ENCODE measurements around the gene MVP.

Gene MVP

DNA sequence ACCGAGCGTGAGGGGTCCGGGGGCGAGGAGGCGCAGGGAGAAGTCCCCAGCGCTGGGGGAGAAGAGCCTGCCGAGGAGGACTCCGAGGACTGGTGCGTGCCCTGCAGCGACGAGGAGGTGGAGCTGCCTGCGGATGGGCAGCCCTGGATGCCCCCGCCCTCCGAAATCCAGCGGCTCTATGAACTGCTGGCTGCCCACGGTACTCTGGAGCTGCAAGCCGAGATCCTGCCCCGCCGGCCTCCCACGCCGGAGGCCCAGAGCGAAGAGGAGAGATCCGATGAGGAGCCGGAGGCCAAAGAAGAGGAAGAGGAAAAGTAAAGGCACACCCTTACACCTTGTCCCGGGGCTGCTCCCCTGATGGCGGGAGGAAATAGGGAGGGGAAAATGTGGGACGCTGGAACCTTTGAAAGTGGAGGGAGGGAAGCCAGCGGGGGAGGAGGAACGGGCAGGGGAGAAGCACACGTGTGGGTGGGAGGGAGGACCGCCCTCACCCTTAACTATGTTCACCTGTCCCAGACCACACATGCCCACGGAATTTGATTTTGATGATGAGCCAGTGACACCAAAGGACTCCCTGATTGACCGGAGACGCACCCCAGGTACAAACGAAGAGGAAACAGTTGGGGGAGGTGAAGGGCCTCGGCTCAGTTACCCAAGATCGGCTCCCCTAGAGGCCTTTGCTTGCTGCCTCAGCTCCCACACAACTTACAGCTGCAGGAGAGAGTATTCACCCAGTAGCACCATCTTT lies 3.4 kb upstream of the MVP start:
- TF ChIP-seq, protein P1, sequence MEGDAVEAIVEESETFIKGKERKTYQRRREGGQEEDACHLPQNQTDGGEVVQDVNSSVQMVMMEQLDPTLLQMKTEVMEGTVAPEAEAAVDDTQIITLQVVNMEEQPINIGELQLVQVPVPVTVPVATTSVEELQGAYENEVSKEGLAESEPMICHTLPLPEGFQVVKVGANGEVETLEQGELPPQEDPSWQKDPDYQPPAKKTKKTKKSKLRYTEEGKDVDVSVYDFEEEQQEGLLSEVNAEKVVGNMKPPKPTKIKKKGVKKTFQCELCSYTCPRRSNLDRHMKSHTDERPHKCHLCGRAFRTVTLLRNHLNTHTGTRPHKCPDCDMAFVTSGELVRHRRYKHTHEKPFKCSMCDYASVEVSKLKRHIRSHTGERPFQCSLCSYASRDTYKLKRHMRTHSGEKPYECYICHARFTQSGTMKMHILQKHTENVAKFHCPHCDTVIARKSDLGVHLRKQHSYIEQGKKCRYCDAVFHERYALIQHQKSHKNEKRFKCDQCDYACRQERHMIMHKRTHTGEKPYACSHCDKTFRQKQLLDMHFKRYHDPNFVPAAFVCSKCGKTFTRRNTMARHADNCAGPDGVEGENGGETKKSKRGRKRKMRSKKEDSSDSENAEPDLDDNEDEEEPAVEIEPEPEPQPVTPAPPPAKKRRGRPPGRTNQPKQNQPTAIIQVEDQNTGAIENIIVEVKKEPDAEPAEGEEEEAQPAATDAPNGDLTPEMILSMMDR (IDR thresholded peaks at IDR 0.05), result no peak
- Histone ChIP-seq H3K9me3 (no peaks in the 10 kb centered on the region), H3K27ac (peak overlapping the region; percentile 90 to 97), H3K27me3 (no peaks in the 10 kb centered on the region), H3K4me1 (peaks cover 0 to 69% (median 56%) of the 10 kb centered on the region in 4 donors), H3K4me3 (peak overlapping the region; percentile 63 to 79), H3K36me3 (peaks cover 5 to 22% (median 9%) of the 10 kb centered on the region in 3 donors)
- peak; percentile 62 to 90 for DNase-seq
- intact Hi-C loops (cut with DNase I; ENCODE audit: low total_unique reads), result loop anchor here (10.0 kb wide), 1 partner anchor 178 kb away; the partner anchor contains the start of genes HIRIP3 and INO80E

DNA sequence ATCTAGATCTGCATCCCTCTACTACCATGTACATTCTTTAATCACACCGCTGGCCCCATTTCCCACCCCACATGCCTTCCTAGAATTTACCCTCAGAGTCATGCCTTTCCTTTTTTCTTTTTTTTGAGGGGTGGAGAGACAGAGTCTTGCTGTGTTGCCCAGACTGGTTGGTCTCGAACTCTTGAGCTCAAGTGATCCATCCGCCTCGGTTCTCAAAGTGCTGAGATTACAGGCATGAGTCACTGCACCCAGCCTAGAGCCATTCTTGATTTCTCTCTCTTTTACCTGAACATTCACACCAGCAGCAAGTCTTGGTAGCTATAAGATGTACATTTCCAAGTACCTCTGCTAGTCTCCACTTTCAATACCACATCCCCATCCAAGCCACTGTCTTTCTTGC lies 2.2 kb upstream of the MVP start:
- TF ChIP-seq, protein P1 (IDR thresholded peaks at IDR 0.05), result no peak
- intact Hi-C loops (cut with DNase I; ENCODE audit: low total_unique reads), result loop anchor here (10.0 kb wide), 1 partner anchor 177 kb away; the partner anchor contains the start of genes HIRIP3 and INO80E

DNA sequence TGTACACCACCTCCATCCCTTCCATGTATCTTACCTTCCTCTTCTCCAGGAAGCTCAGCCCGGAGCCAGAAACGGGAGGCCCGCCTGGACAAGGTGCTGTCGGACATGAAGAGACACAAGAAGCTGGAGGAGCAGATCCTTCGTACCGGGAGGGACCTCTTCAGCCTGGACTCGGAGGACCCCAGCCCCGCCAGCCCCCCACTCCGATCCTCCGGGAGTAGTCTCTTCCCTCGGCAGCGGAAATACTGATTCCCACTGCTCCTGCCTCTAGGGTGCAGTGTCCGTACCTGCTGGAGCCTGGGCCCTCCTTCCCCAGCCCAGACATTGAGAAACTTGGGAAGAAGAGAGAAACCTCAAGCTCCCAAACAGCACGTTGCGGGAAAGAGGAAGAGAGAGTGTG lies 756 bp upstream of the MVP start:
- Histone ChIP-seq H3K36me3 (peaks cover 5 to 22% (median 9%) of the 10 kb centered on the region in 3 donors), H3K27ac (peak overlapping the region; percentile 89 to 90), H3K4me3 (no peak overlapping the region), H3K9me3 (no peaks in the 10 kb centered on the region), H3K4me1 (peaks cover 7 to 73% (median 61%) of the 10 kb centered on the region in 4 donors), H3K27me3 (no peaks in the 10 kb centered on the region)
- TF ChIP-seq, protein P1 (IDR thresholded peaks at IDR 0.05), result no peak
- intact Hi-C loops (cut with DNase I; ENCODE audit: low total_unique reads), result loop anchor here (10.0 kb wide), 1 partner anchor 175 kb away; the partner anchor contains the start of genes HIRIP3 and INO80E
- DNase-seq, result no peak

More for the DNA sequence above, 2.2 kb upstream of the MVP start:
- Histone ChIP-seq H3K27ac (no peak overlapping the region), H3K27me3 (no peaks in the 10 kb centered on the region), H3K36me3 (peaks cover 5 to 22% (median 9%) of the 10 kb centered on the region in 3 donors), H3K4me1 (peaks cover 7 to 73% (median 62%) of the 10 kb centered on the region in 4 donors), H3K4me3 (no peak overlapping the region), H3K9me3 (no peaks in the 10 kb centered on the region)
- no peak for DNase-seq

DNA sequence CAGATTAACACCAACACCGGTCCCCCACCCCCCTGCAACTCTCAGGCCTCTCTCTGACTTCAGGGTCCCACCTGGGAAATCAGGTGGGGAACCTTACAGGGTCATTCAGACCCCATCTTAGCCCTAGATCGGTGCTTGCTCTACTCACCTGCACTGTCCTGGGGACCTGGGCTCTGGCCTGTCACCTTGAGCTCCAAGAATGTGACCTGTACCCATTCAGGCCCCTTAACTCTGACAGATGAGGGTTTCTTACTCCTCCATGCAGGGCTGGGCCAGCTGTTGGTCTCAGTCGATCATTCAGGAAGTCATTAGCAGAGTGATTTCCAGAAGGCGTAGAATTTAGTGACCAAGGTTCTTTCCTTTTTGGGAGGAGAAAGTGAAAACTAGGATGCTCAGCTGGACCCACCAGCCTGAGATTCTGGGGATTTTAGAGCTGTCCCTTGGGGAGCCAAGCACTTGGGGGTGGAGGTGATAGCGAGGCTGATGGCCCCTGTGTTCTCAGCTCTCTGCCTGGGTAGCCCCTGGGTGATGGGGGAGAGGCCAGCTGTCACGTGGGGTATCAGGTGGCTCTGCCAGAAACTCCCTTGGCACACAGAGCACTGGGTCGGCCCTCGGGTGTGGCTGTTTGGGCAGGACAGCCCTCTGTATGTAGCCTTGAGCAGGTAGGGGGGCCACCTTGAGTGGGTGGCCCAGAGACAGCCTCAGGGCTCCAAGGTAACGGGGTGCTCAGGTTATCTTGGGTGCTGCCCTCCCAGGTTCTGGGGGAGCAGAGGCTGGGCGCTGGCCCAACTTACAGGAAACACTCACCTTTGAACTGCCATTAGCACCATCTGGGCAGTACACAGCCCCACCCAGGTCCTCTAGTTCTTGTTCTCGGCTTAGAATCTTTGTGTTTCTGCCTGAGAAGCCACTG lies 724 bp downstream of the MVP start:
- H3K27me3 ChIP-seq, result no peaks in the 10 kb centered on the region
- H3K9me3 ChIP-seq, result no peaks in the 10 kb centered on the region
- H3K27ac ChIP-seq, result peak overlapping the region; percentile 89 to 90
- peak; percentile 60 to 82 for DNase-seq
- TF ChIP-seq, protein P1 (IDR thresholded peaks at IDR 0.05), result no peak
- peak overlapping the region; percentile 59 to 72 for H3K4me3 ChIP-seq
- peaks cover 7 to 78% (median 67%) of the 10 kb centered on the region in 4 donors for H3K4me1 ChIP-seq
- peaks cover 5 to 22% (median 9%) of the 10 kb centered on the region in 3 donors for H3K36me3 ChIP-seq
- intact Hi-C loops (cut with DNase I; ENCODE audit: low total_unique reads), result no loop called here

DNA sequence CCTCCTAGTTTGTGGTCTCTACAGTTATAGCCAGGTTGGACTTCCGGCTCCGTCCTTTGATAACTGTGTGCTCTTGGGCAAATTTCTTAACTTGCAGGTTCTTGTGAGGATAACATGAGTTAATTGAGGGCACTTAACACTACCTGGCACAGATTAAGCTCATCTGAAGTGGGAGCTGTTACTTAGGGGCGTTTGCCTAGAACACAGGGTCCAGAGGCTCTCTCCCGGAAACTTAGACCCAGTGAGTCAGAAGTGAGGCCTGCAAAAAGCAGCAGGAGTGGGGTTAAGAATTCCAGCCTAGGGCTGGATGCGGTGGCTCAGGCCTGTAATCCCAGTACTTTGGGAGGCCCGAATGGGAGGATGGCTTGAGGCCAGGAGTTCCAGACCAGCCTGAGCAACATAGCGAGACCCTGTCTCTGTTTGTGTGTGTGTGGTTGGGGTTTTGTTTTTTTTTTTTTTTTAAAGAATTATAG lies 1.4 kb downstream of the MVP start:
- Histone ChIP-seq H3K4me1 (peaks cover 7 to 83% (median 67%) of the 10 kb centered on the region in 4 donors), H3K9me3 (no peaks in the 10 kb centered on the region), H3K4me3 (peak overlapping the region; percentile 59 to 72), H3K27ac (peak overlapping the region; percentile 89 to 90), H3K36me3 (peaks cover 5 to 22% (median 9%) of the 10 kb centered on the region in 3 donors), H3K27me3 (no peaks in the 10 kb centered on the region)
- TF ChIP-seq, protein P1 (IDR thresholded peaks at IDR 0.05), result no peak
- no peak for DNase-seq
- intact Hi-C loops (cut with DNase I; ENCODE audit: low total_unique reads), result no loop called here
